ENCODE measurements around the gene MBTPS1. TPM values are rescaled to one million over a fixed set of nuclear protein-coding genes. Genes with fewer than 3 reads are reported as not detected.

The MBTPS1 gene
- total and polyA plus RNA-seq, 9 of the 15 experiments (the other 6 are each of a cell fraction or from before 2014, with no cell fraction given), result 2.8 to 57.6 (median 43.8) TPM

GRCh38 chr16:84120023-84120422, 3.3 kb upstream of the MBTPS1 start:
- Histone ChIP-seq H3K9me3 (replicated peaks; ENCODE audit: control insufficient read depth, insufficient read depth, low read depth, low read length) (no peaks in the 10 kb centered on the region), H4K20me1 (replicated peaks; ENCODE audit: control insufficient read depth, insufficient read depth, low read length) (no peaks in the 10 kb centered on the region), H3K79me2 (ENCODE audit: control insufficient read depth, insufficient read depth, low read length) (peaks cover 21% of the 10 kb centered on the region), H3K27ac (ENCODE audit: extremely low read depth, low read depth, low read length) (no peak overlapping the region), H3K27me3 (ENCODE audit: control insufficient read depth in 2 of 2, insufficient read depth in 2 of 2, low read length in 2 of 2) (no peaks in the 10 kb centered on the region), H2AFZ (ENCODE audit: low read depth, low read length) (no peak overlapping the region), H3K4me1 (replicated peaks in 1 of 2; ENCODE audit: control insufficient read depth in 2 of 2, insufficient read depth in 2 of 2, low read length in 2 of 2) (peaks cover 9 to 18% of the 10 kb centered on the region in 2 experiments; a peak in 3 of 5 replicates), H3K9ac (ENCODE audit: insufficient read depth in 1 of 2, low read depth in 2 of 2, low read length in 2 of 2) (peak overlapping the region in 1 of 2 experiments; percentile 43; a peak in 1 of 4 replicates), H3K36me3 (ENCODE audit: control insufficient read depth, insufficient read depth, low read length) (peaks cover 23% of the 10 kb centered on the region; the same call in 2 of the 3 replicates), H3K4me2 (ENCODE audit: insufficient read depth, low read length) (no peak overlapping the region), H3K4me3 (no peak overlapping the region), H3K9me1 (ENCODE audit: control insufficient read depth, insufficient read depth, low read length) (no peaks in the 10 kb centered on the region)
- no peak for DNase-seq (ENCODE audit: extremely low read depth in 1 of 4, low spot score in 3 of 4)
- POLR2A ChIA-PET, result interaction anchor here (0.6 to 10.0 kb wide), 5 partner anchors 15 to 125 kb away, joined by 3 to 145 read pairs (median 4); no protein-coding TSS in a partner anchor
- CTCF ChIA-PET (ENCODE audit: low intra/inter-chr PET ratio), result no interaction called here
- no peak for FAIRE-seq
- no peak for ATAC-seq
- intact Hi-C loops (cut with micrococcal nuclease) (no loop called here), in situ Hi-C loops (cut with MboI) (no loop called here)
- TF ChIP-seq HCFC1 (IDR thresholded peaks at IDR 0.05; ENCODE audit: low read depth, low read length) (0 out of 2 replicates have a peak, but pooled peaks have one; percentile 7), POLR2B (IDR thresholded peaks at IDR 0.05; ENCODE audit: low read depth, partially characterized antibody) (peak; percentile 47), SPI1 (IDR thresholded peaks at IDR 0.05; ENCODE audit: borderline replicate concordance, low read depth, low read length) (peak; percentile 72; the same call in 1 of the 2 replicates), CREBBP (IDR thresholded peaks at IDR 0.05; ENCODE audit: low read depth, low read length) (no peak), ETV6 (IDR thresholded peaks at IDR 0.05; ENCODE audit: borderline replicate concordance in 1 of 2, low read depth in 2 of 2, low read length in 1 of 2) (no peak), ETV6 (CRISPR knock-in tag; IDR thresholded peaks at IDR 0.05; ENCODE audit: borderline replicate concordance) (no peak), ZNF263 (CRISPR knock-in tag; IDR thresholded peaks at IDR 0.05; ENCODE audit: borderline replicate concordance) (peak; percentile 45; the same call in 1 of the 2 replicates), POLR2G (IDR thresholded peaks at IDR 0.05; ENCODE audit: low read depth, low read length) (peak; percentile 26; the same call in 1 of the 2 replicates), CBX8 (IDR thresholded peaks at IDR 0.05; ENCODE audit: borderline replicate concordance, extremely low read depth, low read depth, low read length, poor library complexity, severe bottlenecking) (no peak), ZNF766 (CRISPR knock-in tag; conservative IDR thresholded peaks at IDR 0.05) (no peak), HDGF (IDR thresholded peaks at IDR 0.05) (no peak), NCOA2 (IDR thresholded peaks at IDR 0.05; ENCODE audit: partially characterized antibody in 2 of 2) (no peak), CTBP1 (IDR thresholded peaks at IDR 0.05; ENCODE audit: borderline replicate concordance) (0 out of 2 replicates have a peak, but pooled peaks have one; percentile 16)
- TF ChIP-seq, protein P1, sequence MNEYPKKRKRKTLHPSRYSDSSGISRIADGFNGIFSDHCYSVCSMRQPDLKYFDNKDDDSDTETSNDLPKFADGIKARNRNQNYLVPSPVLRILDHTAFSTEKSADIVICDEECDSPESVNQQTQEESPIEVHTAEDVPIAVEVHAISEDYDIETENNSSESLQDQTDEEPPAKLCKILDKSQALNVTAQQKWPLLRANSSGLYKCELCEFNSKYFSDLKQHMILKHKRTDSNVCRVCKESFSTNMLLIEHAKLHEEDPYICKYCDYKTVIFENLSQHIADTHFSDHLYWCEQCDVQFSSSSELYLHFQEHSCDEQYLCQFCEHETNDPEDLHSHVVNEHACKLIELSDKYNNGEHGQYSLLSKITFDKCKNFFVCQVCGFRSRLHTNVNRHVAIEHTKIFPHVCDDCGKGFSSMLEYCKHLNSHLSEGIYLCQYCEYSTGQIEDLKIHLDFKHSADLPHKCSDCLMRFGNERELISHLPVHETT (CRISPR knock-in tag; conservative IDR thresholded peaks at IDR 0.05 in 1 of 2, IDR thresholded peaks at IDR 0.05 in 1 of 2), result no peak
- BruUV-seq (replicated peaks), result no TSS peak
- WGBS (ENCODE audit: insufficient coverage, low coverage, missing lambda C conversion rate), result 35% methylated on average over 5 of the region's 5 CpGs
